DND-41 (cell line): ENCODE results near the gene DENND2D.
A peak's percentile ranks its signal among the peaks of the same experiment; 100 is the strongest.

Experiments used
- ATAC-seq: fragments of 200-7000 bp; cut with Tn5 transposase; 3 replicates; pipeline ENCODE4 v1.9.1; 2021; ENCODE audit warnings: low read depth; ENCODE audit not compliant: insufficient read depth
- DNase-seq: peaks from one replicate; pipeline ENCODE4 v3.0.0-alpha.2; 2020
- H2AFZ ChIP-seq: 2 replicates; pipeline ENCODE4 v1.6.0; 2012; ENCODE audit warnings: low read depth, low read length
- H3K27ac ChIP-seq: 2 replicates; pipeline ENCODE4 v1.5.1; 2012; ENCODE audit warnings: low read length, inconsistent platforms
- H3K27me3 ChIP-seq: fragments of 200-600 bp; sonication (generic); 2 replicates; pipeline ENCODE4 v1.6.0; 2012; ENCODE audit warnings: low read length, mild to moderate bottlenecking, inconsistent platforms; ENCODE audit not compliant: insufficient read depth, poor library complexity
- H3K36me3 ChIP-seq: 2 replicates; pipeline ENCODE4 v1.5.1; 2012; ENCODE audit warnings: low read length, inconsistent platforms; ENCODE audit not compliant: insufficient read depth
- H3K4me1 ChIP-seq: 2 replicates; pipeline ENCODE4 v1.5.1; 2012; ENCODE audit warnings: mild to moderate bottlenecking, low read length; ENCODE audit not compliant: insufficient read depth
- H3K4me2 ChIP-seq: 2 replicates; pipeline ENCODE4 v1.6.0; 2012; ENCODE audit warnings: mild to moderate bottlenecking, moderate library complexity, low read length, inconsistent platforms; ENCODE audit not compliant: insufficient read depth
- H3K4me3 ChIP-seq, 2 experiments: fragments of 200-600 bp in 1 of 2; shearing (Covaris generic) in 1 of 2; 2 replicates each; pipeline ENCODE4 v1.5.1; 2012 to 2016; ENCODE audit warnings: inconsistent platforms in 2 of 2, low read length in 2 of 2, mild to moderate bottlenecking in 2 of 2, low read depth in 1 of 2, moderate library complexity in 1 of 2
- H3K79me2 ChIP-seq: 2 replicates; pipeline ENCODE4 v1.6.0; 2012; ENCODE audit warnings: low read length, inconsistent platforms; ENCODE audit not compliant: insufficient read depth
- H3K9ac ChIP-seq: 2 replicates; pipeline ENCODE4 v1.6.0; 2012; ENCODE audit warnings: low read depth, mild to moderate bottlenecking, inconsistent platforms, low read length, moderate library complexity
- H3K9me3 ChIP-seq: 2 replicates; pipeline ENCODE4 v1.5.1; 2012; ENCODE audit warnings: low read length, moderate library complexity, mild to moderate bottlenecking, inconsistent platforms; ENCODE audit not compliant: insufficient read depth, severe bottlenecking
- H4K20me1 ChIP-seq: 2 replicates; pipeline ENCODE4 v1.6.0; 2012; ENCODE audit warnings: low read length; ENCODE audit not compliant: insufficient read depth
- EZH2 ChIP-seq: IDR thresholded peaks from 3 replicates; pipeline ENCODE4 v1.6.1; 2012; ENCODE audit warnings: borderline replicate concordance, low read depth, mild to moderate bottlenecking, moderate library complexity, low read length, inconsistent platforms; ENCODE audit not compliant: severe bottlenecking
- TF ChIP-seq, protein P1 (sequence below): IDR thresholded peaks from 2 replicates; pipeline ENCODE4 v1.5.1; 2012; ENCODE audit warnings: borderline replicate concordance, low read length, moderate library complexity, mild to moderate bottlenecking; ENCODE audit not compliant: poor library complexity, severe bottlenecking; ENCODE audit errors: extremely low read depth

DENND2D gene

DNA sequence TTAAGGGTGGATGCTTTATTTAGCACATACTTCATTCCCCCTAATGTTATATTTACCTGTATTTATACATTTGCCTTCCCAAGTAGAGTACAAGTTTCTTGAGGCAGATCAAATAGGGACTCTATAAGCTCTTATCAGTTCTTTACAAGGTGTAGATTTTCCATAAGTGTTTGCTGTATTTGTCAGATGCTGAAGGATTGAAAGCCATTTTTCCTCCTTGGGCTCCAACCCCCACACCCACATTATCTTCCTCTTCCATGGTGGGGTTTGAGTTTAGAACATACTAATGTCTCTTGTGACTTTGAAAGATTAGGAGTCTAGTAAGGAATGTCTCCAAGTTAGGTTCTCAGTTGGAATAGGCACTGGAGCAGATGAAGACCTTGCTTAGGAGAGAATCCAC, 24.6 kb upstream of the DENND2D start:
- Histone ChIP-seq H4K20me1 (no peaks in the 10 kb centered on the region), H3K36me3 (no peaks in the 10 kb centered on the region), H3K9me3 (no peaks in the 10 kb centered on the region), H3K79me2 (peaks cover 55% of the 10 kb centered on the region), H3K27me3 (no peaks in the 10 kb centered on the region), H2AFZ (peak overlapping the region; percentile 14), H3K27ac (peak overlapping the region; percentile 99), H3K4me2 (peak overlapping the region; percentile 61), H3K4me3 (peak overlapping the region in 1 of 2 experiments; percentile 38; a peak in 2 of 4 replicates), H3K9ac (peak overlapping the region; percentile 66), H3K4me1 (peaks cover 98% of the 10 kb centered on the region)
- ATAC-seq: no peak
- no peak for DNase-seq
- no peak for TF ChIP-seq EZH2
- TF ChIP-seq, protein P1, sequence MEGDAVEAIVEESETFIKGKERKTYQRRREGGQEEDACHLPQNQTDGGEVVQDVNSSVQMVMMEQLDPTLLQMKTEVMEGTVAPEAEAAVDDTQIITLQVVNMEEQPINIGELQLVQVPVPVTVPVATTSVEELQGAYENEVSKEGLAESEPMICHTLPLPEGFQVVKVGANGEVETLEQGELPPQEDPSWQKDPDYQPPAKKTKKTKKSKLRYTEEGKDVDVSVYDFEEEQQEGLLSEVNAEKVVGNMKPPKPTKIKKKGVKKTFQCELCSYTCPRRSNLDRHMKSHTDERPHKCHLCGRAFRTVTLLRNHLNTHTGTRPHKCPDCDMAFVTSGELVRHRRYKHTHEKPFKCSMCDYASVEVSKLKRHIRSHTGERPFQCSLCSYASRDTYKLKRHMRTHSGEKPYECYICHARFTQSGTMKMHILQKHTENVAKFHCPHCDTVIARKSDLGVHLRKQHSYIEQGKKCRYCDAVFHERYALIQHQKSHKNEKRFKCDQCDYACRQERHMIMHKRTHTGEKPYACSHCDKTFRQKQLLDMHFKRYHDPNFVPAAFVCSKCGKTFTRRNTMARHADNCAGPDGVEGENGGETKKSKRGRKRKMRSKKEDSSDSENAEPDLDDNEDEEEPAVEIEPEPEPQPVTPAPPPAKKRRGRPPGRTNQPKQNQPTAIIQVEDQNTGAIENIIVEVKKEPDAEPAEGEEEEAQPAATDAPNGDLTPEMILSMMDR: no peak

DNA sequence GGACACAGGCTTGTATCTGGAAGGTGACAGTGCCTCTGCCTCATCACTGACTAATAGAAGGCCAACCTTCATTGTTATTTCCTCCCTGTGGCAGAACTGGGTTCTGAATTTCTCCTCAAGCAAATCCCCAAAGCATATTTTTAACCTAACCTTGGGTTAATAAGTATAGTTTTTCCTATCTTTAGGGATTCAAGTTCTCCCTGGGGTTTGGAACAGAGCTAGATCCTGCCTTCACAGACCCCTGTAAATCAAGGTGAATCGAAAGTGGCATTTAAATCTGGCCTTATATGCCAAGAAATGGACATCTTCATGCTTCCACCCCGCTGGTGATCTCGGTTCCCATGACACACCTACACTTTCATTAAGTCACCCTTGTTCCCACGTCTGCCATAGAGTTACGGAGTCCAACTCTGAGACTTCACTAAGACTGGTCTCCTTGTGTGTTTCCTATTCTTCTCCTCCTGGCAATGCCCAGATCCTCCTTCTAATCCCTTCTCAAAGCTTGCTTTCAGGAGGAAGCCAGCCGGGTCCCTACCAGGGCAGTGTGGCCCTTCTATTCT, 22.8 kb upstream of the DENND2D start:
- H3K4me2 ChIP-seq: peak overlapping the region; percentile 61
- ATAC-seq: no peak

DNA sequence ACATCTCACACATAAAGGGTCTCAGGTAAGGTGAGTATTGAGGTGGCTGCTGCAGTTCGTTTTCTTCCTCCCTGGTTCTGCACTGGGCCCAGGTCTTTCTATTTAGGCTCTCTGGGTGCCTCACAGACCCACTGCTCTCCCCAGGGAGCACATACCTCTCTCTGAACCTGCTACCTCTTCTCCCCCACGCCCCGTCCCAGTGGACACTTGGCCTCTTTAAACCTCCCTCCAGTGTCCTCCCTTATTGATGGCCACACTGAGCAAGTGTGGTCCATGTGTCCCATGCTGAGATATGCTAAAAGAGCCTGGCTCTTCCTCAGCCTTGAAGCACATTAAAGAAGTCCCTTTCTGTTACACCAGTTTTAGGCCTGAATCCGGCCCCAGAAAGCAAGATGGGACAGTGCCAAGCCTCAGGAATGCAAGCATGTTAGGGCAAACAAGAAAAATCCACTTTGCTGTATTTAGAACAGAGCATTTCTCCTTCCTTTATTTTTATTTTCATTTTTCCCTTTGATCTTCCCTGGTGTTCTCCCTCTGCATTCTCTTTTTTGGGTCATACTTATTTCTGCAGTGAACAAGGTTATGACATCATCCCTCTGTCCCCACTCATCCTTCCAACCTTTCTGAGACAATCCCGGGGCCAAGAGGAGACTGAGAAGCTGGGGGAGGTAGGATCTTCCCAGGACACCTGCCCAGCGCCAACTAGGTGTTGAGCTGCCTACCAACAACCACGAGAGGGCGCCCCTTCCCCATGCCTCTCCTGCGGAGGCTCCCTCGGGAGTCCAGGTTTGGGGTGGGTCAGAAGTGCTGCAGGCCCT, 22.1 kb upstream of the DENND2D start:
- Histone ChIP-seq H3K9me3 (no peaks in the 10 kb centered on the region), H3K4me3 (peak overlapping the region in 1 of 2 experiments; percentile 47; a peak in 2 of 4 replicates), H3K27ac (peak overlapping the region; percentile 97), H3K9ac (peak overlapping the region; percentile 67), H2AFZ (no peak overlapping the region), H3K36me3 (no peaks in the 10 kb centered on the region), H3K4me1 (peaks cover 99% of the 10 kb centered on the region), H3K27me3 (no peaks in the 10 kb centered on the region), H3K79me2 (peaks cover 54% of the 10 kb centered on the region), H3K4me2 (peak overlapping the region; percentile 61), H4K20me1 (no peaks in the 10 kb centered on the region)
- ATAC-seq (peak; percentile 26), DNase-seq (peak; percentile 82)
- TF ChIP-seq, protein P1: peak; percentile 98
- TF ChIP-seq EZH2: no peak

More for the DNA sequence above, 22.8 kb upstream of the DENND2D start:
- Histone ChIP-seq H3K27ac (peak overlapping the region; percentile 97), H3K27me3 (no peaks in the 10 kb centered on the region), H3K4me3 (peak overlapping the region in 1 of 2 experiments; percentile 47; a peak in 1 of 4 replicates), H3K4me1 (peaks cover 99% of the 10 kb centered on the region), H4K20me1 (no peaks in the 10 kb centered on the region), H3K9me3 (no peaks in the 10 kb centered on the region), H3K9ac (peak overlapping the region; percentile 67), H2AFZ (peak overlapping the region; percentile 41; the same call in 1 of the 2 replicates), H3K79me2 (peaks cover 54% of the 10 kb centered on the region), H3K36me3 (no peaks in the 10 kb centered on the region)
- TF ChIP-seq, protein P1: no peak
- no peak for TF ChIP-seq EZH2
- DNase-seq: no peak
